Activated T-cell treated with anti-CD3 and anti-CD28 coated beads for 24 hours (primary cell): Measurements from ENCODE around the gene AKNAD1.

Experiments used
- DNase-seq: peaks from one replicate; pipeline ENCODE4 v3.0.0-alpha.2; 2020; ENCODE audit warnings: low read depth

The AKNAD1 gene

GRCh38 chr1:108830119-108831008 lies 26.5 kb downstream of the AKNAD1 start:
- DNase-seq: no peak

GRCh38 chr1:108829498-108829916 lies 27.4 kb downstream of the AKNAD1 start:
- DNase-seq: no peak

- DNase-seq: peak; percentile 35
Measured at GRCh38 chr1:108828074-108828961, 28.6 kb downstream of the AKNAD1 start.

GRCh38 chr1:108826081-108826635 lies 30.7 kb downstream of the AKNAD1 start:
- DNase-seq: no peak

- no peak for DNase-seq
Measured at GRCh38 chr1:108824051-108824450, 32.8 kb downstream of the AKNAD1 start.

GRCh38 chr1:108823632-108824031 lies 33.3 kb downstream of the AKNAD1 start:
- DNase-seq: no peak

GRCh38 chr1:108819878-108820277 lies 37.0 kb downstream of the AKNAD1 start:
- DNase-seq: no peak

- no peak for DNase-seq
Measured at GRCh38 chr1:108817811-108818210, 39.1 kb downstream of the AKNAD1 start.

GRCh38 chr1:108817016-108817415 lies 39.9 kb downstream of the AKNAD1 start:
- DNase-seq: no peak

- DNase-seq: no peak
Measured at GRCh38 chr1:108816049-108816893, 40.6 kb downstream of the AKNAD1 start.

GRCh38 chr1:108815566-108815965 lies 41.3 kb downstream of the AKNAD1 start:
- no peak for DNase-seq

- no peak for DNase-seq
Measured at GRCh38 chr1:108814343-108815125, 42.4 kb downstream of the AKNAD1 start.

- no peak for DNase-seq
Measured at GRCh38 chr1:108813326-108813725, 43.6 kb downstream of the AKNAD1 start.

GRCh38 chr1:108811611-108812010 lies 45.3 kb downstream of the AKNAD1 start:
- no peak for DNase-seq

GRCh38 chr1:108808438-108808837 lies 48.5 kb downstream of the AKNAD1 start:
- no peak for DNase-seq

GRCh38 chr1:108803548-108803947 lies 53.3 kb downstream of the AKNAD1 start:
- no peak for DNase-seq

- no peak for DNase-seq
Measured at GRCh38 chr1:108801101-108801500, 55.8 kb downstream of the AKNAD1 start.

- DNase-seq: no peak
Measured at GRCh38 chr1:108799001-108799400, 57.9 kb downstream of the AKNAD1 start.

GRCh38 chr1:108792420-108792819 lies 64.5 kb downstream of the AKNAD1 start:
- no peak for DNase-seq

GRCh38 chr1:108791790-108792189 lies 65.1 kb downstream of the AKNAD1 start:
- DNase-seq: no peak

GRCh38 chr1:108785880-108786279 lies 71.0 kb downstream of the AKNAD1 start:
- DNase-seq: no peak
